NCI-H1930 (cell line): ENCODE results near the gene KRTAP10-11.
"Not testable (repeated sequence)": the region's sequence is repeated elsewhere in the genome, so short reads cannot be mapped to it uniquely, and the experiment has no call there.

Experiments
- DNase-seq, 2 experiments: peaks; one replicate each; lab custom pipeline; 2025; lab: John Stamatoyannopoulos, UW

KRTAP10-11 gene

GRCh38 chr21:44615466-44615865 lies 30.7 kb upstream of the KRTAP10-11 start:
- no peak for DNase-seq

- no peak for DNase-seq
These were observed 30.2 kb upstream of the KRTAP10-11 start for GRCh38 chr21:44615911-44616590.

- DNase-seq: no peak
These were observed 29.7 kb upstream of the KRTAP10-11 start for GRCh38 chr21:44616591-44616926.

DNA sequence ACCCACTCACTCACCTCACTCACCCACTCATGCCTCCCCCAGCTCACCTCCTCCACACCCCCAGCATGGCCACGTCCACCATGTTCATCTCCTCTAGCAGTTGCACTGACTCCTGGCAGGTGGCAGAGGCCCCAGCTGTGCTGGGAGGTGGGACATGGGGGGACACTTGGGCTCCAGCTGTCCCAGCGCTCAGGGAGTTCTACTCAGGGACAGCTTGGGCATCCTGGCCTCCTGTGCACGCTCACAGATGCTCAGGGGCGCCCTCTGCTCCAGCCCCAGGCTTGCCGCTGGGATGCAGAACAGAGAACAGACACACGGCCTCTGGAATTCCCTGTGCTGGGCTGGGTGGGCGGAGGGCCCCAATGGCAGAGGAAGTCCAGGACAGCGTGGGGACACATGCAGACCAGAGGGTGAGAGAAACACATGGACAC lies 29.1 kb upstream of the KRTAP10-11 start:
- DNase-seq: no peak

- DNase-seq: no peak
These were observed 27.7 kb upstream of the KRTAP10-11 start for GRCh38 chr21:44618504-44618903.

- DNase-seq: no peak
These were observed 27.3 kb upstream of the KRTAP10-11 start for GRCh38 chr21:44618909-44619308.

GRCh38 chr21:44619886-44620285 lies 26.3 kb upstream of the KRTAP10-11 start:
- DNase-seq: no peak

GRCh38 chr21:44623575-44623974 lies 22.6 kb upstream of the KRTAP10-11 start:
- no peak for DNase-seq

DNA sequence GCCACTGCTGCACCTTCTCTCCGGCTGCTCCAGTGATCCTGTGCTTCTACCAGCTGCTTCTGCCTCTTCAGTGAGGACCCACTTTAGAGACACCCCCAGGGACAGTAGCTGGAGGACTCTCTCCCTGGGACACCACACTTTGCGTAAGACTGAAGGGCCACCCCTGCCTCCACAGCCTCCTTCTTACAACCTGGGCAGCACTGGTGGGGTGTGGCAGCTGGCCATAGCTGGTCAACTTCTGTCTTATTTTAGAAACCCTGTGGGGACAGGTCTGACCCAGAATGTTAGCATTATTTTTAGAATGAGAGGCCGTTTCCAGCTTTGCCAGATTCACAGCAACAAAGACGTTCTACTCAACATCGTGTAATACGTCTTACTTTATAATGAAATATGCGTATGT lies 20.5 kb upstream of the KRTAP10-11 start:
- DNase-seq: no peak

- DNase-seq: no peak
These were observed 20.0 kb upstream of the KRTAP10-11 start for GRCh38 chr21:44626262-44626661.

DNA sequence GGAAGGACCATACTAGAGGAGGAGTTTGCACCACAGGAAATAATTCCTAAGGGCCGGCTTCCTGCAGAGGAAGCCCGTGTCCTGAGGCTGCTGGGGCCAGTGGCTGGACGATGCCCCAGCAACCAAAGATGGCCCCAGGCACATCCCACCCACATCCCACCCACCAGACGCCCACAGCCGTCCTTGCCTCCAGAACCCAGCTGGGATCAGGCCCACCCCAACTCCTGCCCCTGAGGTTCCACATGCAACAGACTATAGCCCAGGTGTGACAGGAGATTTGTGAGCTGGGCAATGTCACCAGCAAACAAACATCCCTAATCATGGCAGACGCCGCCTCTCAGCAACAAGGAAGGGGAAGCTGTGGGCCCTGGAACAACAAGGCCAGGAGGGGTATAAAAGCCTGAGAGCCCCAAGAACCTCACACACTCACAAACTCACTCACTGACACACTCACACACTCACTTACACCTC lies 19.5 kb upstream of the KRTAP10-11 start, which contains the start of gene KRTAP10-9:
Gene KRTAP10-9, plus strand, starts transcription at position 421 of the 471 bp plus-strand sequence. CDS start 79 bp downstream, outside the sequence.
- DNase-seq: no peak

GRCh38 chr21:44627181-44627822 lies 18.9 kb upstream of the KRTAP10-11 start:
- DNase-seq: not testable (repeated sequence)

GRCh38 chr21:44627831-44628233 lies 18.4 kb upstream of the KRTAP10-11 start:
- DNase-seq: not testable (repeated sequence)

DNA sequence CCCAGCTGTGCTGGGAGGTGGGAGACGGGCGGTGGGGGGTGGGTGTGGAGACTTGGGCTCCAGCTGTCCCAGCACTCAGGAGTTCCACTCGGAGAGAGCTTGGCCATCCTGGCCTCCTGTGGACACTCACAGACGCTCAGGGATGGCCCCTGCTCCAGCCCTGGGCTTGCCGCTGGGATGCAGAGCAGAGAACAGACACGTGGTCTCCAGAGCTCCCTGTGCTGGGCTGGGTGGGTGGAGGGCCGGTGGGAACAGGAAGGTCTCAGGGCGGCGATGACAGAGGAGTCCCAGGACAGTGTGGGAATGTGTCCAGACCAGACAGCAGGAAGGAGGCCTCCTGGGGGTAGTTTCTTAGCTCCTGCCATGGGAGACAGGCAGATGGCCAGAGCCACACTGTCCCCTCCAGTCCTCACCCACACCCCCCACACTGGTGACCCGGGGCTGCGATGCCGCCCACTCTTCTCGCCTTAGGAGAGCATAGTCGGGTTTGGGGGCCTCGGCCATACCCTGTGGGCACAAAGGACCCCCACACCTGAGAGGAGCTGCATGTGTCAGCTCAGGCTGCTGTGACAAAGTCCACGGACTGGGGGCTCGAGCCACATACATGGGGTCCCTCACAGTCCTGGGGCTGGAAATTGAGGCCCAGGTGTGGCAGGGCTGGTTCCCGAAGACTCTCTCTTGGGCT lies 17.4 kb upstream of the KRTAP10-11 start:
- no peak for DNase-seq

GRCh38 chr21:44630440-44630839 lies 15.8 kb upstream of the KRTAP10-11 start:
- DNase-seq: no peak

GRCh38 chr21:44632067-44632466 lies 14.1 kb upstream of the KRTAP10-11 start:
- no peak for DNase-seq

GRCh38 chr21:44636209-44637017 lies 9.8 kb upstream of the KRTAP10-11 start:
- no peak for DNase-seq

GRCh38 chr21:44637018-44637850 lies 9.0 kb upstream of the KRTAP10-11 start, which contains the start of gene KRTAP10-10:
KRTAP10-10 (plus strand) TSS chr21:44637356; CDS start chr21:44637418, 62 bp downstream.
- DNase-seq: no peak

DNA sequence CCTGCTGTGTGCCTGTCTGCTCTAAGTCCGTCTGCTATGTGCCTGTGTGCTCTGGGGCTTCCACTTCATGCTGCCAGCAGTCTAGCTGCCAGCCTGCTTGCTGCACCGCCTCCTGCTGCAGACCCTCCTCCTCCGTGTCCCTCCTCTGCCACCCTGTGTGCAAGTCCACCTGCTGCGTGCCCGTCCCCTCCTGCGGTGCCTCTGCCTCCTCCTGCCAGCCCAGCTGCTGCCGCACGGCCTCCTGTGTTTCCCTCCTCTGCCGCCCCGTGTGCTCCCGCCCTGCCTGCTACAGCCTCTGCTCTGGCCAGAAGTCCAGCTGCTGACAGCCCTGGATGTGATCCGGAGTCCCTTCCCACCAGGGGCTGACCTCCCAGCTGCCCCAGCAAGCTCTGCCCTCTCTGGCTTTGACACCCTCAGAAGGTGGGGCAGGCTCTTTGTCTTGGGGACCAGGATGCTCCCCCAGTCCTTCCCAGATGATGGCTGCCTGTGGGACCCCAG lies 8.3 kb upstream of the KRTAP10-11 start:
- not testable (repeated sequence) for DNase-seq

DNA sequence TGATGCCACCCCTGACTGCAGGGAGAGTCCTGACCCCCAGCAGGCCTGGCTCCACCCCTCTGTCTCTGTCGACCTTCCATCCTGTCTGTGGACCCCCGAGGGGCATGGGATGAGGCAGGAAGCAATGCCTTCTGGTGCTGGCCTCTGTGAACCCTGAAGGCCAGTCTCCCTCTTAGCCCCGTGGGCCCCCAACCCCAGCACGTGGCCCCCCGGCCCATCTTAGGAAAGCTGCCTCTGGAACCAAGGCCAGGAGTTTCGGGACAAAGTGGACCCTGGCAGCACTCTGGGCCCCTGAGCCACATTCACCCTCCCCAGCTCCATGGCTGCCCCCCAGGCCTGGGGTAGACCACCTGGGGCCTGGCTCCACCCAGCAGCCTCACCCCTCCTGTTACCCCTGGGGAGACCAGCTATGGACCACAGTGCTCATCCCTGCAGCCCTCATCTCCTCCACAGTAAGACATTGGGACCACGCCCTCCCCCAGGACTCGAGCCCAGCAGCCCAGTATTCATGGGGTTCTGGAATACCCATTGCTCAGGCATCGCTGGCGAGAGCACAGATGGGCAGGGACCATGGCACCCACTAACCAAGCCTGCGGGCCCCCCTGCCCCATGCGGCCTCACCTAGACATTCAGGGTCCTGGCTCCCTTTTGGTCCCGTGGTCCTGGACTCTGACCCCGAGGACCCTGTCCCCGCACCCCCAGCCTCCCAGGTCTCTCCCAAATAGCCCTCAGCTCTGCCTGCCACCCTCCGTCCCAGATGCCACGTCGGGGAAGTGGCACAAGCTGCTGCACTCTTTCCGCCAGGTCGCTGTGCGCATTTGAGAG lies 7.5 kb upstream of the KRTAP10-11 start:
- DNase-seq: not testable (repeated sequence)
